ENCODE measurements around the gene EXOC3.

DNA sequence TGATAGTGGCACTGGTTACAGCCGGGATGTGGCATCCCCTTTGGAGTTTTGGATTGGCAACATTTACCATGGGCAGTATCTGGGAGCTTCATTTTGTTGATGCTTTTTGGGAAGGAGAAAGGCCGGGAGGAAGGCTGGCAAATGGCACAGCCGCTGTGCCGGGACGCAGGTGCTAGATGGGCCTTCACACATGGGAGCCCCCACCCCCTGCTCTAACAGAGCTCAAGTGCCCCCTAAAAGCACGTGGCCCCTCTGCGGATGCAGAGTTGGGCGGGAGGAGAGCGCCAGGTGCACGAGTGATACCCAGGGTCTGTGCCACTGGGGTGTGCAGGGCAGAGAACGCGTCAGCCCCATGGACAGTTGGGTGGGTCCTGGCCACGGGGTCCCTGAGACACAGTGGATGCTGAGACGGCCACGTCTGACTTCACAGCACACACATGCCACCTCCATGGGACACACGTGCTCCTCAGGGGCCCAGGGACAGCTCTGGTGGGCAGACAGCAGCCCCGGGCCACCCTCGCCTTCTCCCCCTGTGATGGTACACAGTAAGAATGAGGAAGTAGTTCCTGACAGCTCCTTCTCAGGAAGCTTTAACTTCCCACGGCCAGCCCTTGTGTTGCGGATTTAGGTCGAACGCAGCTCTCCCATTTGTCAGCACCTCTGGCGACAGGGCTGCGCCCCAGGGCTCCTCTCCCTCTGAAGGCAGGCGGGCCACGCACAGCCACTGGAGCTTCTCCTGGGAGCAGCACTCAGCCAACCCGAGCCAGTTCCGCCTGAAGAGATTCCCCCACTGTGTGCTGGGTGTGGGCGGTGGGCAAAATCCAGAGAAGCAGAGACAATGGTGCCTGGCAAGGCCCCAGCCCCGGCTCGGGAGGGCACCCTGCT, 70.5 kb downstream of the EXOC3 start:
- TF ChIP-seq FOXA1 (IDR thresholded peaks at IDR 0.05) (no peak), FOXM1 (IDR thresholded peaks at IDR 0.05; ENCODE audit: borderline replicate concordance) (no peak), CTBP1 (IDR thresholded peaks at IDR 0.05; ENCODE audit: borderline replicate concordance) (no peak), SUZ12 (IDR thresholded peaks at IDR 0.05) (no peak), FOXK2 (IDR thresholded peaks at IDR 0.05) (no peak), SP1 (IDR thresholded peaks at IDR 0.05) (no peak), ELF4 (IDR thresholded peaks at IDR 0.05) (no peak), TARDBP (IDR thresholded peaks at IDR 0.05) (no peak), ARNT (IDR thresholded peaks at IDR 0.05) (no peak), L3MBTL2 (conservative IDR thresholded peaks at IDR 0.05) (no peak), ZNF384 (IDR thresholded peaks at IDR 0.05) (no peak)
